ENCODE results near the gene GTF3C4.

DNA sequence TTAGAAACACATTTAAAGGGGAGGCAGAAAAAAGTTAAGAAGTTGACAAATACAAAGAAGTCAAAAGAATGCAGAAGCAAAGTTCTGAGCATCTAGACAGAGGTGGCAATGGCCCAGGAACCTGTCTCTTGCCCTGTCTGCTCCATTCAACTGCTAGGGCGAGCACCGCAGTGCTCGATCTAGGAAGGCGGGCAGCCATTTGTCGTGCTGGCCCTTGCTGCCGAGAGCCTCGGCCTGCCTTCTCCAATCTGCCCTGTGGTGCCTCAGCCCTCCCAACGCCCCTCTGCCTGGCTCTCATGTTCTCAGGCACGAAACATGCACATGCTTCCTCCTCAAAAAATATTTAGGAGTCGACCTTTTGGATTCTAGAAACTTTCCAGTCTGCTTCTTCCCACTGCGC, 42.7 kb upstream of the GTF3C4 start:
- TF ChIP-seq POLR2A (IDR thresholded peaks at IDR 0.05): no peak
- TF ChIP-seq, protein P1, sequence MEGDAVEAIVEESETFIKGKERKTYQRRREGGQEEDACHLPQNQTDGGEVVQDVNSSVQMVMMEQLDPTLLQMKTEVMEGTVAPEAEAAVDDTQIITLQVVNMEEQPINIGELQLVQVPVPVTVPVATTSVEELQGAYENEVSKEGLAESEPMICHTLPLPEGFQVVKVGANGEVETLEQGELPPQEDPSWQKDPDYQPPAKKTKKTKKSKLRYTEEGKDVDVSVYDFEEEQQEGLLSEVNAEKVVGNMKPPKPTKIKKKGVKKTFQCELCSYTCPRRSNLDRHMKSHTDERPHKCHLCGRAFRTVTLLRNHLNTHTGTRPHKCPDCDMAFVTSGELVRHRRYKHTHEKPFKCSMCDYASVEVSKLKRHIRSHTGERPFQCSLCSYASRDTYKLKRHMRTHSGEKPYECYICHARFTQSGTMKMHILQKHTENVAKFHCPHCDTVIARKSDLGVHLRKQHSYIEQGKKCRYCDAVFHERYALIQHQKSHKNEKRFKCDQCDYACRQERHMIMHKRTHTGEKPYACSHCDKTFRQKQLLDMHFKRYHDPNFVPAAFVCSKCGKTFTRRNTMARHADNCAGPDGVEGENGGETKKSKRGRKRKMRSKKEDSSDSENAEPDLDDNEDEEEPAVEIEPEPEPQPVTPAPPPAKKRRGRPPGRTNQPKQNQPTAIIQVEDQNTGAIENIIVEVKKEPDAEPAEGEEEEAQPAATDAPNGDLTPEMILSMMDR (IDR thresholded peaks at IDR 0.05): no peak
